GM13976 (cell line): Measurements from ENCODE around the gene THAP4.
A peak's percentile ranks its signal among the peaks of the same experiment; 100 is the strongest.

ENCODE experiments used
- DNase-seq: peaks from one replicate; pipeline ENCODE4 v3.0.0; 2012; ENCODE audit warnings: low spot score
- CTCF ChIP-seq: IDR thresholded peaks from 2 replicates; pipeline ENCODE4 v1.5.1; 2012; ENCODE audit warnings: borderline replicate concordance, mild to moderate bottlenecking; ENCODE audit not compliant: insufficient read depth; ENCODE audit errors: extremely low read depth, missing control alignments, control extremely low read depth
- in situ Hi-C: fragments of 300-500 bp; cut with MboI; formaldehyde crosslinking; loops from one replicate; pipeline ENCODE4 v1.12.0; 2022; ENCODE audit warnings: low sequenced_read_pairs, mixed read lengths, inconsistent platforms; ENCODE audit not compliant: unreplicated experiment

The THAP4 gene

GRCh38 chr2:241672243-241673188 is 35.6 kb upstream of the THAP4 start:
- in situ Hi-C loops = no loop called here
- peak; percentile 21 for DNase-seq
- no peak for TF ChIP-seq CTCF

DNA sequence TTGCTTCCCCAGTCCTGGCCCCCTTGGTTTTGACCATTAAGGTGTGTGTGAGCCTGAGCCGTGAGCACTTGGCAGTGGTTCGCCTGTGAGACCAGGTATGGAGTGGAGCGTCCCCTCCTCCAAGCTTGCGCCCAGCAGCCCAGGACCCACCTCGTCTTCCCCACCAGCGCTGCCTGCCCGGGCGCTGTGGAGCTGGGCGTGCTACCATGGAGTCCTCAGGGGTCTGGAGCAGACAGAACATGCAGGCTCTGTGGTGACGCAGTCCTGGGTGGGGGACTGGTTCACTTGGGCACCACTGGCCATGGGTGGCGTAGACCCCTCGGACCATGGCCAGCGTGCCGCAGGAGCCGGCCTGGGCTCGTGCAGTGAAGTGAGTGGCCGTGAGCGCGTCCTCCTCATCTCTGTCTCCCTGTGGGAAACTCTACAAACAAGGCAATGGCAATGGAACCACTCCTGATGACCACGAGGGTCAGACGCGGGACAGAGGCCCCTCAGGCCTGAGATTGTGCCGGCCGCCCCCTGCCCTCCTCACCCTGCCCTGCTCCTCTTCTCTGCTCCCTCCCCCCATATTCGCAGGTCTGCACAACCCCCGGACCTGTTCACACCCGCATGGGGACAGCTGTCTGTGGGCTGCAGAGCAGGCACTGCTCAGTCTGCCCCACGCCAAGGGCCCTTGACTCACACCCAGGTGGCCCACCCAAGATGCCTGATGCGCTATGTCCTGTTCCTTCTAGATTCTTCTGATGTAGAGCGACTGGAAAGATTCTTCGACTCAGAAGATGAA is 34.7 kb upstream of the THAP4 start:
- in situ Hi-C loops = no loop called here
- DNase-seq = no peak
- TF ChIP-seq CTCF = no peak

GRCh38 chr2:241670333-241671110 is 33.6 kb upstream of the THAP4 start:
- in situ Hi-C loops = no loop called here
- peak; percentile 24 for DNase-seq
- no peak for TF ChIP-seq CTCF

DNA sequence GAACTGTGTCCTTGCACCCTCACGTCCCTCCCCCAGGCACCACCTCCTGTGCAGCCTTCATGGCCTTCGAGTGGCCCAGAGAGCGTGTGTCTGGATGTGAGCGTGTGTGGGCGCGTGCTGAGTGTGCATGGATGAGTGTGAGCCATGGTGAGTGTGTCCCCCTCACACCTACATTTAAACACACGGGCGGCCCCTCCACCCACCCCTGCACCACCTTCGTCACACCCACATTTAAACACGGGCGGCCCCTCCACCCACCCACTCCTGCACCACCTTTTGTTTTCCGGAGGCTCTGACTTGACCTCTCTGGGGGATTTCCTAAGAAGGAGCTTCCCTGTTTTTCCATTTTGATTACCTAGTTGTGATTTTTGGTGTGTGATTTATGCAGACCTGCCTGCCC is 31.9 kb upstream of the THAP4 start:
- in situ Hi-C loops = no loop called here
- no peak for DNase-seq
- no peak for TF ChIP-seq CTCF

- TF ChIP-seq CTCF = no peak
- DNase-seq = no peak
- in situ Hi-C loops = no loop called here
Measured at GRCh38 chr2:241668354-241668753, 31.4 kb upstream of the THAP4 start.
